WI38 (cell line): ENCODE results near the gene ALDH9A1.
"Not testable (repeated sequence)": the region's sequence is repeated elsewhere in the genome, so short reads cannot be mapped to it uniquely, and the experiment has no call there.

Experiments
- H3K4me3 ChIP-seq: 2 replicates; pipeline ENCODE4 v1.5.1; 2011; ENCODE audit warnings: low read depth, mild to moderate bottlenecking, control low read depth, low read length
- CTCF ChIP-seq: IDR thresholded peaks from 2 replicates; pipeline ENCODE4 v1.5.1; 2012; ENCODE audit warnings: low read depth, mild to moderate bottlenecking, control low read depth, low read length

The ALDH9A1 gene

GRCh38 chr1:165674599-165674998, 23.8 kb downstream of the ALDH9A1 start:
- TF ChIP-seq CTCF = no peak
- no peak overlapping the region for H3K4me3 ChIP-seq

GRCh38 chr1:165671526-165671925, 26.8 kb downstream of the ALDH9A1 start:
- no peak for TF ChIP-seq CTCF
- H3K4me3 ChIP-seq = no peak overlapping the region

GRCh38 chr1:165668184-165668583, 30.2 kb downstream of the ALDH9A1 start:
- TF ChIP-seq CTCF = no peak
- no peak overlapping the region for H3K4me3 ChIP-seq

GRCh38 chr1:165666152-165666825, 32.1 kb downstream of the ALDH9A1 start:
- TF ChIP-seq CTCF = no peak
- no peak overlapping the region for H3K4me3 ChIP-seq

- H3K4me3 ChIP-seq = no peak overlapping the region
- no peak for TF ChIP-seq CTCF
Observed at GRCh38 chr1:165662186-165662585, 36.2 kb downstream of the ALDH9A1 start.

- no peak overlapping the region for H3K4me3 ChIP-seq
- TF ChIP-seq CTCF = no peak
Observed at GRCh38 chr1:165661703-165662102, 36.7 kb downstream of the ALDH9A1 start.

- H3K4me3 ChIP-seq = no peak overlapping the region
- no peak for TF ChIP-seq CTCF
Observed at GRCh38 chr1:165659581-165659895, 38.8 kb downstream of the ALDH9A1 start.

GRCh38 chr1:165658766-165659580, 39.4 kb downstream of the ALDH9A1 start:
- H3K4me3 ChIP-seq = not testable (repeated sequence)
